C1 segment of cervical spinal cord (tissue), 14 donors: Measurements from ENCODE around the gene NCAPG.
A peak's percentile ranks its signal among the peaks of the same experiment; 100 is the strongest.

Experiments used
- DNase-seq, 14 donors: peaks; one replicate each; lab custom pipeline; 2025; lab: John Stamatoyannopoulos, UW

NCAPG gene

GRCh38 chr4:17810260-17811077 lies at the start of gene NCAPG, which contains the start of gene DCAF16:
NCAPG (plus strand) TSS chr4:17810979; CDS start chr4:17811078, 99 bp downstream.
DCAF16 (minus strand) TSS chr4:17810757; CDS start chr4:17804141, 6,616 bp downstream.
- peak; percentile 79 to 99 (median 97) for DNase-seq

GRCh38 chr4:17761062-17761461 lies 49.7 kb upstream of the NCAPG start:
- DNase-seq = no peak

- DNase-seq = no peak
Measured at GRCh38 chr4:17762726-17763125, 48.1 kb upstream of the NCAPG start.

GRCh38 chr4:17763416-17763815 lies 47.4 kb upstream of the NCAPG start:
- no peak for DNase-seq

GRCh38 chr4:17763931-17764330 lies 46.8 kb upstream of the NCAPG start:
- DNase-seq = no peak

- DNase-seq = no peak
Measured at GRCh38 chr4:17765514-17766286, 45.1 kb upstream of the NCAPG start.

- no peak for DNase-seq
Measured at GRCh38 chr4:17766826-17767458, 43.8 kb upstream of the NCAPG start.

GRCh38 chr4:17769406-17770174 lies 41.2 kb upstream of the NCAPG start:
- DNase-seq = no peak

- DNase-seq = no peak
Measured at GRCh38 chr4:17770845-17771244, 39.9 kb upstream of the NCAPG start.

- DNase-seq = peak in 1 of 14 donors; percentile 5
Measured at GRCh38 chr4:17771284-17771908, 39.4 kb upstream of the NCAPG start.

GRCh38 chr4:17773135-17773698 lies 37.6 kb upstream of the NCAPG start:
- no peak for DNase-seq

GRCh38 chr4:17778431-17778830 lies 32.3 kb upstream of the NCAPG start:
- no peak for DNase-seq

- no peak for DNase-seq
Measured at GRCh38 chr4:17780501-17781299, 30.1 kb upstream of the NCAPG start.

GRCh38 chr4:17781300-17782287 lies 29.2 kb upstream of the NCAPG start, which contains the start of gene FAM184B:
FAM184B (minus strand) TSS chr4:17781621; CDS start chr4:17781299, 322 bp downstream.
- no peak for DNase-seq

GRCh38 chr4:17785858-17786257 lies 24.9 kb upstream of the NCAPG start:
- DNase-seq = no peak

- no peak for DNase-seq
Measured at GRCh38 chr4:17786567-17786966, 24.2 kb upstream of the NCAPG start.

- no peak for DNase-seq
Measured at GRCh38 chr4:17787315-17787714, 23.5 kb upstream of the NCAPG start.

GRCh38 chr4:17788956-17789355 lies 21.8 kb upstream of the NCAPG start:
- no peak for DNase-seq
